GM10847 (cell line): ENCODE data around the gene APBB2.

Experiments used
- POLR2A ChIP-seq: IDR thresholded peaks from 2 replicates; pipeline ENCODE4 v1.6.1; 2011; ENCODE audit not compliant: insufficient read length; ENCODE audit errors: extremely low read depth

The APBB2 gene

GRCh38 chr4:41157009-41157408 lies 57.3 kb downstream of the APBB2 start:
- no peak for TF ChIP-seq POLR2A

- TF ChIP-seq POLR2A: no peak
Measured at GRCh38 chr4:41156574-41156973, 57.8 kb downstream of the APBB2 start.

- TF ChIP-seq POLR2A: no peak
Measured at GRCh38 chr4:41155194-41155830, 59.0 kb downstream of the APBB2 start.

- no peak for TF ChIP-seq POLR2A
Measured at GRCh38 chr4:41154814-41155177, 59.5 kb downstream of the APBB2 start.

GRCh38 chr4:41154010-41154813 lies 60.1 kb downstream of the APBB2 start:
- TF ChIP-seq POLR2A: no peak

GRCh38 chr4:41150401-41150800 lies 63.9 kb downstream of the APBB2 start:
- TF ChIP-seq POLR2A: no peak

- no peak for TF ChIP-seq POLR2A
Measured at GRCh38 chr4:41148931-41149330, 65.4 kb downstream of the APBB2 start.

GRCh38 chr4:41148292-41148691 lies 66.0 kb downstream of the APBB2 start:
- no peak for TF ChIP-seq POLR2A

GRCh38 chr4:41146716-41147506 lies 67.4 kb downstream of the APBB2 start:
- TF ChIP-seq POLR2A: no peak

- no peak for TF ChIP-seq POLR2A
Measured at GRCh38 chr4:41146196-41146595, 68.1 kb downstream of the APBB2 start.

GRCh38 chr4:41145571-41146078 lies 68.7 kb downstream of the APBB2 start:
- TF ChIP-seq POLR2A: no peak

GRCh38 chr4:41144812-41145211 lies 69.5 kb downstream of the APBB2 start:
- TF ChIP-seq POLR2A: no peak

- TF ChIP-seq POLR2A: no peak
Measured at GRCh38 chr4:41144040-41144379, 70.3 kb downstream of the APBB2 start.

GRCh38 chr4:41143311-41144039 lies 70.9 kb downstream of the APBB2 start:
- no peak for TF ChIP-seq POLR2A
